K562 (cell line): Measurements from ENCODE around the gene C1orf167. TPM values are rescaled to one million over a fixed set of nuclear protein-coding genes. Genes with fewer than 3 reads are reported as not detected.

Experiments
- BMI1 ChIP-seq: fragments of 150-350 bp; IDR thresholded peaks from 2 replicates; pipeline ENCODE4 v1.6.1; 2014; ENCODE audit warnings: low read length
- BRCA1 ChIP-seq, 2 experiments: fragments of 450-650 bp in 1 of 2; sonication (generic) in 1 of 2; formaldehyde crosslinking in 1 of 2; IDR thresholded peaks; 2 replicates each; pipeline versions ENCODE4 v1.5.0 to v1.6.1; 2017 to 2020; ENCODE audit warnings: mild to moderate bottlenecking in 1 of 2, missing genetic modification reagents in 1 of 2
- CREB3 ChIP-seq: fragments of 450-650 bp; conservative IDR thresholded peaks from 2 replicates; pipeline ENCODE4 v1.6.1; 2016; ENCODE audit warnings: missing genetic modification characterization, low read depth, mild to moderate bottlenecking, missing compliant biosample characterization, moderate library complexity
- CREM ChIP-seq: IDR thresholded peaks from 2 replicates; pipeline ENCODE4 v1.6.1; 2014; ENCODE audit warnings: antibody characterized with exemption, low read depth
- FOXA3 ChIP-seq, 2 experiments: fragments of 450-650 bp in 1 of 2; sonication (generic) in 1 of 2; formaldehyde crosslinking; IDR thresholded peaks in 1 of 2; conservative IDR thresholded peaks in 1 of 2; 2 replicates each; pipeline versions ENCODE4 v1.4.0 to v1.8.0; 2020 to 2022; ENCODE audit warnings: mild to moderate bottlenecking in 2 of 2, missing genetic modification reagents in 1 of 2
- FOXM1 ChIP-seq, 2 experiments: fragments of 450-650 bp in 1 of 2; sonication (generic) in 1 of 2; formaldehyde crosslinking in 1 of 2; IDR thresholded peaks; 2 replicates each; pipeline versions ENCODE4 v1.6.1 to v1.9.0; 2017 to 2022; ENCODE audit warnings: low read depth in 2 of 2, mild to moderate bottlenecking in 2 of 2, missing genetic modification reagents in 1 of 2, moderate library complexity in 1 of 2
- HDAC1 ChIP-seq, 2 experiments: fragments of 450-650 bp; IDR thresholded peaks; 2 replicates each; pipeline ENCODE4 v1.6.1; 2016 to 2017; ENCODE audit warnings: inconsistent platforms in 1 of 2, mild to moderate bottlenecking in 1 of 2, moderate library complexity in 1 of 2
- HNRNPUL1 ChIP-seq: fragments of 200-400 bp; formaldehyde crosslinking; IDR thresholded peaks from 2 replicates; pipeline ENCODE4 v1.6.1; 2017; ENCODE audit warnings: low read length
- MED1 ChIP-seq: sonication (generic); formaldehyde crosslinking; IDR thresholded peaks from 2 replicates; pipeline ENCODE4 v1.8.1; 2023; ENCODE audit warnings: missing genetic modification reagents, borderline replicate concordance
- NEUROD1 ChIP-seq: fragments of 150-350 bp; IDR thresholded peaks from 2 replicates; pipeline ENCODE4 v1.6.1; 2014; ENCODE audit warnings: borderline replicate concordance, low read length, low read depth; ENCODE audit not compliant: partially characterized antibody
- NR4A1 ChIP-seq, 2 experiments: fragments of 250-450 bp in 1 of 2; fragments of 450-650 bp in 1 of 2; sonication (Bioruptor Pico) in 1 of 2; IDR thresholded peaks; 2 replicates each; pipeline versions ENCODE4 v1.4.0 to v1.6.1; 2016 to 2020; ENCODE audit warnings: mild to moderate bottlenecking in 2 of 2, missing compliant biosample characterization in 1 of 2, missing genetic modification characterization in 1 of 2, moderate library complexity in 1 of 2
- PCBP2 ChIP-seq: fragments of 200-400 bp; formaldehyde crosslinking; IDR thresholded peaks from 2 replicates; pipeline ENCODE4 v1.6.1; 2018; ENCODE audit warnings: low read length, low read depth, mild to moderate bottlenecking, moderate library complexity; ENCODE audit not compliant: poor library complexity, severe bottlenecking
- RCOR1 ChIP-seq, 2 experiments: IDR thresholded peaks; 2 replicates each; pipeline ENCODE4 v1.6.1; 2012; ENCODE audit warnings: low read depth in 2 of 2, low read length in 2 of 2, borderline replicate concordance in 1 of 2, improper control_type of control experiment in 1 of 2
- UBTF ChIP-seq, 2 experiments: IDR thresholded peaks; 2 replicates each; pipeline ENCODE4 v1.6.1; 2012; ENCODE audit warnings: improper control_type of control experiment in 2 of 2, low read depth in 2 of 2, low read length in 2 of 2, borderline replicate concordance in 1 of 2
- ZNF165 ChIP-seq: fragments of 250-450 bp; sonication (Bioruptor Pico); IDR thresholded peaks from 2 replicates; pipeline ENCODE4 v1.4.0; 2020; ENCODE audit warnings: borderline replicate concordance
- ZNF212 ChIP-seq: fragments of 450-650 bp; formaldehyde crosslinking; IDR thresholded peaks from 2 replicates; pipeline ENCODE4 v1.4.0; 2020; ENCODE audit warnings: mild to moderate bottlenecking
- ZNF324 ChIP-seq: fragments of 250-450 bp; sonication (Bioruptor Pico); IDR thresholded peaks from 2 replicates; pipeline ENCODE4 v1.4.0; 2020; ENCODE audit warnings: mild to moderate bottlenecking
- polyA plus RNA-seq, 8 experiments: library from polyadenylated mRNA; depleted of rRNA in 4 of 8; stranded (reverse) in 5 of 8; unstranded in 3 of 8; fragments of >200 nt; fragmentation: Nextera tagmentation in 2 of 8; fragmentation: Illumina TruSeq in 1 of 8; extraction: Ambion mirVana in 2 of 8; extraction: Trizol in 1 of 8; gene quantifications; 2 replicates each; pipeline versions ENCODE4 v1.2.1 to v1.2.3, GENCODE V29; 2011 to 2014; ENCODE audit warnings: inconsistent platforms in 1 of 8, missing spikeins in 1 of 8
- total RNA-seq, 7 experiments: library from RNA; depleted of rRNA in 6 of 7; stranded (reverse); fragments of >200 nt in 6 of 7; fragmentation: Illumina TruSeq in 2 of 7; extraction: Trizol in 2 of 7; gene quantifications; 2 replicates each; pipeline versions ENCODE4 v1.2.1 to v1.2.3, GENCODE V29; 2011 to 2021; ENCODE audit warnings: low replicate concordance in 1 of 7
- TF ChIP-seq, protein P1 (sequence below): sonication (generic); formaldehyde crosslinking; IDR thresholded peaks from 2 replicates; pipeline ENCODE4 v1.8.0; 2022; ENCODE audit warnings: mild to moderate bottlenecking, missing genetic modification reagents

Gene C1orf167
- total and polyA plus RNA-seq, 9 of the 15 experiments (the other 6 are each of a cell fraction or from before 2014, with no cell fraction given), result 0.22 to 0.86 (median 0.31) TPM; not detected in 2

- no peak for TF ChIP-seq MED1 (CRISPR knock-in tag)
- peak; percentile 36; the same call in 1 of the 2 replicates for TF ChIP-seq CREM
- no peak for TF ChIP-seq HNRNPUL1
- no peak for TF ChIP-seq HDAC1 (IDR thresholded peaks at IDR 0.05)
- TF ChIP-seq RCOR1 (IDR thresholded peaks at IDR 0.05; ENCODE audit: borderline replicate concordance in 1 of 2, low read depth in 2 of 2, low read length in 2 of 2), result 0 out of 4 replicates have a peak, but pooled peaks of 1 of the 2 experiments have one; percentile 28
- no peak for TF ChIP-seq PCBP2
- TF ChIP-seq ZNF324 (CRISPR knock-in tag), result no peak
- TF ChIP-seq FOXA3 (CRISPR knock-in tag; conservative IDR thresholded peaks at IDR 0.05 in 1 of 2, IDR thresholded peaks at IDR 0.05 in 1 of 2), result 0 out of 4 replicates have a peak, but pooled peaks of 1 of the 2 experiments have one; percentile 41
- no peak for TF ChIP-seq CREB3 (tag)
- TF ChIP-seq ZNF212 (CRISPR knock-in tag), result no peak
- TF ChIP-seq NEUROD1, result peak; percentile 49
- no peak for TF ChIP-seq NR4A1 (CRISPR knock-in tag; IDR thresholded peaks at IDR 0.05)
- TF ChIP-seq NR4A1 (tag; IDR thresholded peaks at IDR 0.05), result no peak
- no peak for TF ChIP-seq BRCA1 (IDR thresholded peaks at IDR 0.05)
- TF ChIP-seq BRCA1 (CRISPR knock-in tag; IDR thresholded peaks at IDR 0.05), result no peak
- TF ChIP-seq, protein P1, sequence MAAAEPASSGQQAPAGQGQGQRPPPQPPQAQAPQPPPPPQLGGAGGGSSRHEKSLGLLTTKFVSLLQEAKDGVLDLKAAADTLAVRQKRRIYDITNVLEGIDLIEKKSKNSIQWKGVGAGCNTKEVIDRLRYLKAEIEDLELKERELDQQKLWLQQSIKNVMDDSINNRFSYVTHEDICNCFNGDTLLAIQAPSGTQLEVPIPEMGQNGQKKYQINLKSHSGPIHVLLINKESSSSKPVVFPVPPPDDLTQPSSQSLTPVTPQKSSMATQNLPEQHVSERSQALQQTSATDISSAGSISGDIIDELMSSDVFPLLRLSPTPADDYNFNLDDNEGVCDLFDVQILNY (CRISPR knock-in tag), result no peak
- TF ChIP-seq FOXM1 (IDR thresholded peaks at IDR 0.05; ENCODE audit: low read depth), result no peak
- no peak for TF ChIP-seq FOXM1 (CRISPR knock-in tag; IDR thresholded peaks at IDR 0.05; ENCODE audit: low read depth)
- no peak for TF ChIP-seq ZNF165 (CRISPR knock-in tag)
- TF ChIP-seq BMI1, result no peak
- 0 out of 4 replicates have a peak, but pooled peaks of 1 of the 2 experiments have one; percentile 59 for TF ChIP-seq UBTF (IDR thresholded peaks at IDR 0.05; ENCODE audit: borderline replicate concordance in 1 of 2, low read depth in 2 of 2, low read length in 2 of 2)
Measured at GRCh38 chr1:11838349-11839272, 76.6 kb downstream of the C1orf167 start (continued).
